Activated T-helper 1 cell treated with Interleukin-2 at 50 U/mL for 16 hours (primary cell): ENCODE results near the gene DNAH11.
"Not testable (repeated sequence)": the region's sequence is repeated elsewhere in the genome, so short reads cannot be mapped to it uniquely, and the experiment has no call there.

Source experiments
- DNase-seq: peaks from one replicate; pipeline ENCODE4 v3.0.0-alpha.2; 2020; ENCODE audit warnings: low read depth

The DNAH11 gene

GRCh38 chr7:21771906-21772610 lies 229.2 kb downstream of the DNAH11 start:
- no peak for DNase-seq

- DNase-seq: no peak
These were observed 230.5 kb downstream of the DNAH11 start for GRCh38 chr7:21773326-21773725.

- DNase-seq: no peak
These were observed 235.1 kb downstream of the DNAH11 start for GRCh38 chr7:21777921-21778320.

- DNase-seq: no peak
These were observed 236.1 kb downstream of the DNAH11 start for GRCh38 chr7:21778953-21779352.

GRCh38 chr7:21782996-21783395 lies 240.2 kb downstream of the DNAH11 start:
- DNase-seq: no peak

- DNase-seq: no peak
These were observed 242.2 kb downstream of the DNAH11 start for GRCh38 chr7:21784989-21785388.

GRCh38 chr7:21805791-21806190 lies 263.0 kb downstream of the DNAH11 start:
- no peak for DNase-seq

- DNase-seq: no peak
These were observed 263.5 kb downstream of the DNAH11 start for GRCh38 chr7:21806388-21806787.

- DNase-seq: no peak
These were observed 276.2 kb downstream of the DNAH11 start for GRCh38 chr7:21819048-21819447.

GRCh38 chr7:21828841-21829240 lies 286.0 kb downstream of the DNAH11 start:
- no peak for DNase-seq

GRCh38 chr7:21829731-21830130 lies 286.9 kb downstream of the DNAH11 start:
- DNase-seq: no peak

GRCh38 chr7:21844742-21845141 lies 301.9 kb downstream of the DNAH11 start:
- DNase-seq: no peak

- DNase-seq: no peak
These were observed 307.9 kb downstream of the DNAH11 start for GRCh38 chr7:21850531-21851285.

GRCh38 chr7:21851559-21851967 lies 308.7 kb downstream of the DNAH11 start:
- DNase-seq: no peak

- not testable (repeated sequence) for DNase-seq
These were observed 322.9 kb downstream of the DNAH11 start for GRCh38 chr7:21865631-21866204.

- DNase-seq: no peak
These were observed 323.9 kb downstream of the DNAH11 start for GRCh38 chr7:21866731-21867130.

- DNase-seq: no peak
These were observed 324.4 kb downstream of the DNAH11 start for GRCh38 chr7:21867226-21867625.

GRCh38 chr7:21867816-21868575 lies 325.2 kb downstream of the DNAH11 start:
- no peak for DNase-seq

GRCh38 chr7:21868576-21868850 lies 325.7 kb downstream of the DNAH11 start:
- no peak for DNase-seq

- DNase-seq: no peak
These were observed 327.1 kb downstream of the DNAH11 start for GRCh38 chr7:21869785-21870402.

- no peak for DNase-seq
These were observed 340.2 kb downstream of the DNAH11 start for GRCh38 chr7:21883069-21883468.

- DNase-seq: not testable (repeated sequence)
These were observed 340.7 kb downstream of the DNAH11 start for GRCh38 chr7:21883501-21883900.
